GM21423 (cell line): ENCODE data around the gene MAML3.

Experiments
- ATAC-seq: cut with Tn5 transposase; IDR thresholded peaks from one replicate; pipeline ENCODE4 v1.9.1; 2021; ENCODE audit warnings: mild to moderate bottlenecking, moderate library complexity; ENCODE audit not compliant: unreplicated experiment

The MAML3 gene

DNA sequence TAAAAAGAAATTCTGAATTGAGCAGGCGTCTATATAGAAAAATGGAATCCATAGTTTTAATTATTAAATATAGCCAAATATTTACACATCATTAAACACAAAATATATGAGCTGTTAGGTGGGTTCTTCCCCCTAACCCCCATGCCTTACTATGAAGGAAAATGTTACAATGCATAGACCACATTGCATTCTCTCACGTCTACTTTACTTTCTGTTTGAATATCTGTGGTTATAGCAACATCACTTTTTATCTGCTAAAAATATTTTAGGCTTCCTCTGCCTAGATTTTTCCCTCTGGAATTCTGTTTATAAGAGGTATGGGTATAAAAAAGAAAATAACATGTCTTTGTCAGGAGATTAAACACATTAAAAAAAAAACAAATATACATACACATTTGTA, 73.1 kb downstream of the MAML3 start:
- ATAC-seq, result no peak

- no peak for ATAC-seq
Observed at GRCh38 chr4:140078366-140078765, 75.6 kb downstream of the MAML3 start.

- no peak for ATAC-seq
Observed at GRCh38 chr4:140076307-140076706, 77.7 kb downstream of the MAML3 start.

GRCh38 chr4:140071806-140072205, 82.2 kb downstream of the MAML3 start:
- peak; percentile 85 for ATAC-seq

DNA sequence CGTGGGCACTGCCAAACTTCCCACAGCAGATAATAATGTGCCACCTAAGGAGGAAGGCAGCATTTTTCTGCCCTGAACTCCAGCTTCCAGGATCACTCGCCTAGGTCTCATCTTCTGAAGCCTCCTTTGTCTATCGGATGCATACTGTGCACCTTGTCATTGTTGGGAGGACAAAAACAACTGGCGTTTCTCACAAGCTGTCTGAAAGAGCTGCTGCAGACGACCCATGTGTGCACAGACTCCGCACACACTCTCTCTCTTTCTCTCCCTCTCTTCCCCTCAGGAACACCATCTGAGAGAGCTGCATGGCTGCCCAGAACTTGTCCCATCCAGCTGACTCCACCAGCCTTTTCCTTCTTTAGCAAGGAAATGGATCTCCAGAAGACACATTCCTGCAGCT, 83.0 kb downstream of the MAML3 start:
- ATAC-seq, result no peak

- peak; percentile 52 for ATAC-seq
Observed at GRCh38 chr4:140070366-140070765, 83.6 kb downstream of the MAML3 start.

GRCh38 chr4:140069066-140069465, 84.9 kb downstream of the MAML3 start:
- ATAC-seq, result no peak

DNA sequence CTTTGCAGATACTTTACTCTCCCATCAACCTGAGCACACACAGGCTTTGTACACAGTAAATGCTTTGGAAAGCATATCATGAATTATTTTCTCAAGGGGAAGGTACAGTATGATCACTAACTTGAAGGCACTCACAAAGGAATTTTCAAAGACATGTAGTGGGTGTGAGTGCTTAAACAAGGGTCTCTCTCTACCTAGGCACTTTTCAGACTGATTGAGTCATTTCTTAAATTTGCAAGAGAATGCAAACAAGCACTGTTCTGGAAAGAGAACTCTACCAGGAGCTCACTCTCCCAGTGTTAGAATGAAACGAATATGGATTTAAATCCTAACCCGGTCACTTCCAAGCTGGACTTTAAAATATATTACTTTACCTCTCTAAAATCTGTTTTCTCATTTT, 85.7 kb downstream of the MAML3 start:
- no peak for ATAC-seq

DNA sequence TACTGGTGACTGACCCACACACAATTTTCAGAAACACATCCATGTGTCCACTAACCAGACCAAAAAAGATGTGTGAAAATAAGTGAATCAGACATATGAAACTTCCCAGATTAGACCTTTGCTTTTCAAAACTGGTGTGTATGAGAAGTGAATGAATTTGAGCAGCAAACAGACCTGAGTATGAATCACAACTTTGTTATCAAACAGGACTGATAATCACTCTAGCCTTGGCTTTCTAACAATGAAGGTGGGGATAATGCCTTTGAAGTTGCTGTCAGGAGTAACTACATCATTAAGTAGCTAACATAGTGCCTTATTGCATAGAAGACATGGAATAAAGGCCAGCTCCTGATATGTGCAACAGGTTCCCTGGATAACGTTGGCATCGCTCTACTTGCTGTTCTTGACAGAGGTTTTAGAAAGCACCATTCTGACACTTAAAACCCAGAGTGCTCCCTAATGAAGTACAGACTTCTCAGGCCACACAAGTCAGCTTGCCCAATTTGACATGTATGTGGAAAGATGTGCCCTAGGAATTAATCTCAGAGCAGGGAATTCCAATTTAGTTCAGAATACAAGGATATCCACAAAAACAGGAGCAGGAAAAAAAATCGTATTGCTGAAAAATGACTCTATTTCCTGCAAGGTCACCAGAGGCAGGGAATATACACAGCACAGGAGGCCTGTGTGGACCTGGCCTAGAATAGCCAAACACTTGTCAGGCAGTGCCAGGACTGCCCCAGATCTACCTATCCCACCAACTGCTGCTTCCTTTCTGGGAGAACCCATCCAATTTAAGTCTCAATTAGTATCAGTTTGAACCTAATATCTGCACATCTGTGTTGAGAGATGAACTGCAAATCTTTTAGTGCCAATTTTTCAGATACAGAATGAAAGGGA, 87.7 kb downstream of the MAML3 start:
- no peak for ATAC-seq

- no peak for ATAC-seq
Observed at GRCh38 chr4:140065393-140065792, 88.6 kb downstream of the MAML3 start.

GRCh38 chr4:140061659-140062289, 92.2 kb downstream of the MAML3 start:
- no peak for ATAC-seq

GRCh38 chr4:140061194-140061593, 92.8 kb downstream of the MAML3 start:
- ATAC-seq, result no peak

DNA sequence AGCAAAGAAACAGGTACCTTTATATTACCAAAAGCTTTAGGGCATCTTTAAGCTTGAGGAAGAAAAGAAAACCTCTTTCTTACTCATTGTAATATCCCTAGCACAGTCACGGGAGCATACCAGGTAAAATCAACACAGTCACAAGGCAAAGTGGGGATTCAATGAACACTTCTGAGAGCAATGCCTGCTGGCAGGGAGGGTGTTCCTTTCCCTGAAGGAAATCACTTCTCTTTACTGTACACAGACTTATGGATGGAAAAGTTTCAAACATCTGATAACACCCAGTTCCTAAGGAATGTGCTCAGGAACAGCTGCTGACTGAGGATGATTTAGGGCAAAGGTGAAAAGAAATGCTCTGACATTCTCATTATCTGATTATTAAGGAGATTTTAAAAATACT, 94.8 kb downstream of the MAML3 start:
- ATAC-seq, result no peak

GRCh38 chr4:140057701-140058100, 96.3 kb downstream of the MAML3 start:
- ATAC-seq, result no peak

DNA sequence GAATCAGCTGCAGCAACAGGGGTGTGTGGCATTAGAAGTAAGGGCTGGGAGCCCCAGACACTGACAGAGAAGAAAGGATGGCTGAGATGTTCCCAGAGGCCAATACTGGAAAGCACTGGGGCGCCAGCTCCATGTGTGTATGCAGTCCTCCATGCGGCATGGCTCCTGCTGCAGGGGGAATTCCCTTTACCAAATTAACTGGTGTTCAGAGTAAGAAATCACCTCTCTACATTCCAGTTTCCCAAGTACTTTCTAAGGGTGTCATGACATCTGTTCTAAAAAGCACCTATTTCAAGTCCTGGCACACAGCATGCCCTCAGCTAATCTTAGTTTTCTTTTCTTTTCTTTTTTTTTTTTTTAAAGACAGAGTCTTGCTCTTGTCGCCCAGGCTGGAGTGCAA, 98.0 kb downstream of the MAML3 start:
- no peak for ATAC-seq

DNA sequence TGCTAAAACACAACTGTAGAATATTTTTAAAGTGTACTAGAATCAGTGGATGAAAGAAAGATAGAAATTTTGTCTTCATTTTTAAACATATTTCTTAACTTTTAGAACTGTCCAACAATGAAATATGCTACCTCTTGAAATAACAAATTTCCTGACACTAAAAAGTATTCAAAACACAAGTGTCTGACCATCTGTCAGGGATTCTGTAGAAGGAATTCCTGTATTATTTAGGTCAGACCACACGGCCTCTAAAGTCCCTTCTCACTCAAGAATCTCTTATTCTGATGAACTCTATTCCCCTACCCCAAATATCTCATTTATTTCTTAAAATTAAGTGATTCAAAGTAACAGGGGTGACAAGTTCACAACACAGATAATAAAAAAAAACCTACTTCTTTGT, 99.1 kb downstream of the MAML3 start:
- no peak for ATAC-seq

GRCh38 chr4:140053185-140053584, 100.8 kb downstream of the MAML3 start:
- no peak for ATAC-seq

DNA sequence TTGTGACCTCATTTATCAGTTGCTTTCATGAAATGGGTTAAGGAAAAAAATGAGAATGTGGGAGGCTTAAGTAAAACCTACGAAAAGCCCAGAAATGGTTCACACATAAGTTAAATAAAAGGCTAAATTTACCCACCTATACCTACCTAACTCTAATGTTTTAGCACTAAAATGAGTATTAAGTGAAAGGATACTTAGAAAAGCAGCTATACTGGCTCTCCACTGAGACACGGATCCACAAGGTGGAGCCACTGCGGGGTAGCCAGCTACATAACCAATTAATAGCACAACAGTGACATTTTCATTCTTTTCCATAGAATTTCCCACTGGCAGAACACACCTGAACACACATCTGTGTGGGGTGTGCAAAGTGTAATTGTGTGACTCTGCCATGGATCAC, 101.9 kb downstream of the MAML3 start:
- no peak for ATAC-seq

DNA sequence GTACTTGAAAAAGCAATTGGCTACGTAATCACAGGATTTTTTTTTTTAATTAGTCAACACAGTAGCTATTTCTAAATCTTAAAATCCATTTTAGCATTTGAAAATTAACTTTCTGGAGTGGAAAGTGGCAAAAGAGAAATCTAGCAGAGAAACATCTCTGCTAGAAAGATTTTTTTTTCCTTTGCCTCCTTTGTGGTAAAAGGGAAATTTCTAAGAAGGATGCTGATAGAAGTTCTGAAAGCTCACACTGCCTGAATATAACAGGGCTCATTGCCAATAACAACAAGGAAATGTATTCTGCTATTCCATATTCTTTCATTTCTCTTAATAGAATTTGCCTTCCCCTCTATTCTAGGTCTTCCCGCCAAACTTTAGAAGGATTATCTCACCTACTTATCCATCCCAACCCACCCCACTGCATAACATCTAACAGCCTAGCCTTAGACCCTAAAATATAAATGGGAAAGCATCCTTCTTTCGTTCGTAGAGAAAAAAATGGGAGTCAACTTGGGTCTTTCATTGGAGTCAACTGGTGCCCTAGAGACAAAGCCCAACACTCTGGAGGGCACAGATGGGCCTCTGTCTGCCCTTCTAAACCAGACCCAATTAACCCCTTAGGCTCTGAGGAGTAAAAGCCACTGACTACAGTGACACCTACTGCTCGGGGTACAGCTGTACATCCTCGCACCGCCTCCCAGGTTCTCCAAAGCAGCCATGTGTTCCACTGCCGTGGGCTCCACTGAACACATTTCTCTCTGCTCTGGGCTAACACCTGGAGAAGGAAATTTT, 103.9 kb downstream of the MAML3 start:
- no peak for ATAC-seq

DNA sequence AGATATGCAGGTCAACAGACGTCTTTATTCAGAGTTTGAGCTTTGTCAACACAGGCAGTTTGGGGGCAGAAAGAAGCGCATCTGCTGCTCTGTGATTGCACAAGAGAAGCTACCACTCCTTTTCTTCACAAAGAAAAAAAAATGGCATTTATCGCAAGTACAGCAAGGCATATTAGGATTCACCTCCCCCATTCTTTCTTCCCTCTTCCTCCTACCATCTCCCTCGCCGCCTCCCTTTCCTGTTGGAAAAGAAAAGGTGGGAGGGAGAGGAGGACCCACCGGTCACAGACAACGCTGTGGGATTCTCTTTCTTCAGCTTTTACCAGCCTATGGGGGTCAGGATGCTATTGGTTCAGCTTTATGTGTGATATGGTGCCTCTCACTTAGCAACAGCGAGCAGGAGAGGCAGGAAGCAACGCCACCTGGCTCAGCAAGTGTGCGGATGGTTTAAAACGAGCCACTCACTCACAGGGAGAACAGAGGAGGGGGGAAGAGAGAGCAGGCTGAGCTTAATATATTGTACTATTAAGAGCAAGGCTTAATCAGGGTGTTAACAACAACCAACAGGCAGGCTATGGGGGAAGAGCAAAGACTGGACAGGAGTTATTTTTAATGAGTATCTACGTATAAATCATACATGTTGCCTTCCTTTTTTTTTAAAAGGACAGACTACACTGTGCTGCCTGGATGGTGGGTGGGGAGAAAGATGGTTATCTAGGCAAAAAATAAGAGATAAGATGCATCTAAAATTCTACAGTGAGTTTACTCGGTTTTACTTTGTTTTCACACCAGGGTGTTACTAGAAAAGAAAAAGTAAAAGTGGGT, 104.7 kb downstream of the MAML3 start:
- peak; percentile 40 for ATAC-seq
